K562 (cell line): ENCODE results near the gene LDB2.

Experiments
- ATF2 ChIP-seq: sonication (generic); formaldehyde crosslinking; IDR thresholded peaks from 2 replicates; pipeline ENCODE4 v1.8.1; 2022; ENCODE audit warnings: missing genetic modification reagents
- CTCF ChIP-seq, 3 experiments: IDR thresholded peaks in 2 of 3; conservative IDR thresholded peaks in 1 of 3; 2 replicates each; pipeline ENCODE4 v1.5.1; 2011 to 2012; ENCODE audit warnings: low read length in 3 of 3, mild to moderate bottlenecking in 3 of 3, control low read depth in 2 of 3, improper control_type of control experiment in 1 of 3, inconsistent platforms in 1 of 3, low read depth in 1 of 3, mixed read lengths in 1 of 3, moderate library complexity in 1 of 3; ENCODE audit not compliant: insufficient read depth in 2 of 3
- HDGF ChIP-seq: fragments of 450-650 bp; IDR thresholded peaks from 2 replicates; pipeline ENCODE4 v1.6.1; 2016
- MAZ ChIP-seq, 2 experiments: fragments of 450-650 bp in 1 of 2; sonication (generic) in 1 of 2; formaldehyde crosslinking; IDR thresholded peaks in 1 of 2; conservative IDR thresholded peaks in 1 of 2; 2 replicates each; pipeline versions ENCODE4 v1.4.0 to v1.5.0; 2020; ENCODE audit warnings: mild to moderate bottlenecking in 1 of 2, missing genetic modification reagents in 1 of 2
- MYBL2 ChIP-seq, 2 experiments: fragments of 450-650 bp in 1 of 2; sonication (generic) in 1 of 2; formaldehyde crosslinking in 1 of 2; IDR thresholded peaks; 2 replicates each; pipeline versions ENCODE4 v1.6.1 to v1.8.1; 2017 to 2022; ENCODE audit warnings: borderline replicate concordance in 1 of 2, inconsistent platforms in 1 of 2, low read depth in 1 of 2, mild to moderate bottlenecking in 1 of 2, missing genetic modification reagents in 1 of 2, moderate library complexity in 1 of 2
- TEAD1 ChIP-seq, 2 experiments: fragments of 450-650 bp in 1 of 2; sonication (generic) in 1 of 2; formaldehyde crosslinking; IDR thresholded peaks; 2 replicates each; pipeline versions ENCODE4 v1.4.0 to v1.8.0; 2020 to 2022; ENCODE audit warnings: mild to moderate bottlenecking in 2 of 2, missing genetic modification reagents in 1 of 2
- ZHX1 ChIP-seq: fragments of 150-350 bp; conservative IDR thresholded peaks from 2 replicates; pipeline ENCODE4 v1.6.1; 2014; ENCODE audit warnings: low read length

GRCh38 chr4:16692524-16692923 lies 205.9 kb downstream of the LDB2 start:
- no peak for TF ChIP-seq MYBL2 (IDR thresholded peaks at IDR 0.05; ENCODE audit: low read depth)
- no peak for TF ChIP-seq MYBL2 (CRISPR knock-in tag; IDR thresholded peaks at IDR 0.05; ENCODE audit: borderline replicate concordance)
- TF ChIP-seq ZHX1 = no peak
- TF ChIP-seq ATF2 (CRISPR knock-in tag) = no peak
- no peak for TF ChIP-seq HDGF
- no peak for TF ChIP-seq TEAD1 (CRISPR knock-in tag; IDR thresholded peaks at IDR 0.05)
- no peak for TF ChIP-seq MAZ (CRISPR knock-in tag; conservative IDR thresholded peaks at IDR 0.05 in 1 of 2, IDR thresholded peaks at IDR 0.05 in 1 of 2)
- no peak for TF ChIP-seq CTCF (IDR thresholded peaks at IDR 0.05 in 2 of 3, conservative IDR thresholded peaks at IDR 0.05 in 1 of 3; ENCODE audit: insufficient read depth in 2 of 3, low read depth in 1 of 3, low read length in 3 of 3)
